PC-3 (cell line): ENCODE results near the gene STX1B. TPM values are rescaled to one million over a fixed set of nuclear protein-coding genes. Genes with fewer than 3 reads are reported as not detected.

Experiments
- ATAC-seq: fragments of 200-7000 bp; cut with Tn5 transposase; 2 replicates; pipeline ENCODE4 v1.9.1; 2020; ENCODE audit warnings: mild to moderate bottlenecking, moderate library complexity
- BruUV-seq: library from RNA; stranded (reverse); fragments of 400-500 nt; replicated peaks from 2 replicates; lab custom pipeline; 2021; lab: Mats Ljungman, UMichigan
- CTCF ChIA-PET: fragments of 300-600 bp; sonication (Branson Sonifier 250); formaldehyde crosslinking; loops from one replicate; lab custom pipeline; 2022; ENCODE audit warnings: antibody characterized with exemption; lab: Charles Lee
- POLR2A ChIA-PET: fragments of 300-600 bp; sonication (Branson Sonifier 250); formaldehyde crosslinking; loops from one replicate; lab custom pipeline; 2022; ENCODE audit warnings: antibody characterized with exemption; ENCODE audit not compliant: unreplicated experiment; lab: Charles Lee
- DNase-seq: peaks from one replicate; pipeline ENCODE4 v3.0.0-alpha.2; 2015
- H2AFZ ChIP-seq: fragments of 300-600 bp; sonication (generic); 2 replicates; pipeline ENCODE4 v1.6.0; 2016; ENCODE audit warnings: antibody characterized with exemption, low read length
- H3F3A ChIP-seq: fragments of 300-600 bp; sonication (generic); one replicate; pipeline ENCODE4 v1.6.0; 2017; ENCODE audit warnings: antibody characterized with exemption, low read length, control low read depth, mild to moderate bottlenecking; ENCODE audit not compliant: unreplicated experiment
- H3K27ac ChIP-seq: fragments of 300-600 bp; sonication (generic); 2 replicates; pipeline ENCODE4 v1.5.1; 2016; ENCODE audit warnings: mild to moderate bottlenecking, low read length
- H3K27me3 ChIP-seq: fragments of 300-600 bp; sonication (generic); 2 replicates; pipeline ENCODE4 v1.6.1; 2016; ENCODE audit warnings: low read length, mixed read lengths
- H3K36me3 ChIP-seq: fragments of 300-600 bp; sonication (generic); 2 replicates; pipeline ENCODE4 v1.6.1; 2016; ENCODE audit warnings: low read depth, mixed run types, low read length, mixed read lengths
- H3K4me1 ChIP-seq: fragments of 300-600 bp; sonication (generic); 2 replicates; pipeline ENCODE4 v1.5.1; 2016; ENCODE audit warnings: low read length; ENCODE audit not compliant: insufficient read depth
- H3K4me2 ChIP-seq: fragments of 300-600 bp; sonication (generic); 2 replicates; pipeline ENCODE4 v1.6.0; 2016; ENCODE audit warnings: low read length
- H3K4me3 ChIP-seq: fragments of 300-600 bp; sonication (generic); 2 replicates; pipeline ENCODE4 v1.5.1; 2016; ENCODE audit warnings: mild to moderate bottlenecking, low read length, mixed read lengths
- H3K79me2 ChIP-seq: fragments of 300-600 bp; sonication (generic); 2 replicates; pipeline ENCODE4 v1.6.1; 2017; ENCODE audit warnings: low read length, mixed read lengths
- H3K9ac ChIP-seq: fragments of 300-600 bp; sonication (generic); 2 replicates; pipeline ENCODE4 v1.6.0; 2016; ENCODE audit warnings: mild to moderate bottlenecking, low read length
- H3K9me2 ChIP-seq: fragments of 300-600 bp; sonication (generic); replicated peaks from 2 replicates; pipeline ENCODE4 v1.6.1; 2016; ENCODE audit warnings: mixed run types, low read length, mixed read lengths
- H3K9me3 ChIP-seq: fragments of 300-600 bp; sonication (generic); 2 replicates; pipeline ENCODE4 v1.6.1; 2016; ENCODE audit warnings: low read length, mixed read lengths
- H4K20me1 ChIP-seq: fragments of 300-600 bp; sonication (generic); 2 replicates; pipeline ENCODE4 v1.6.1; 2016; ENCODE audit warnings: low read length, mixed read lengths
- CTCF ChIP-seq: fragments of 300-600 bp; sonication (generic); conservative IDR thresholded peaks from 2 replicates; pipeline ENCODE4 v1.5.1; 2017; ENCODE audit warnings: antibody characterized with exemption, low read depth, mild to moderate bottlenecking, low read length
- EZH2 ChIP-seq: fragments of 300-600 bp; sonication (generic); IDR thresholded peaks from one replicate; pipeline ENCODE4 v1.6.1; 2017; ENCODE audit warnings: antibody characterized with exemption, mild to moderate bottlenecking, low read length; ENCODE audit not compliant: unreplicated experiment
- EZH2phosphoT487 ChIP-seq: fragments of 300-600 bp; sonication (generic); IDR thresholded peaks from 2 replicates; pipeline ENCODE4 v1.6.1; 2018; ENCODE audit warnings: mild to moderate bottlenecking, antibody characterized with exemption, low read length, borderline replicate concordance
- intact Hi-C: fragments of 100-400 bp; cut with micrococcal nuclease; formaldehyde crosslinking; loops from 2 replicates; pipeline ENCODE4 v1.9.0; 2023
- total RNA-seq: library from RNA; depleted of rRNA; stranded (reverse); fragments of >200 nt; gene quantifications from 2 replicates; pipeline ENCODE4 v1.2.3, GENCODE V29; 2014

STX1B gene
- total RNA-seq, 1 experiment from 2014 or later: 1.5 TPM

- H3K79me2 ChIP-seq: no peaks in the 10 kb centered on the region
- no peak for TF ChIP-seq EZH2phosphoT487
- no peak for TF ChIP-seq EZH2
- no peak for TF ChIP-seq CTCF
- no peaks in the 10 kb centered on the region for H3K36me3 ChIP-seq
- peaks cover 24% of the 10 kb centered on the region for H3K4me1 ChIP-seq
- ChIA-PET CTCF (no interaction called here), POLR2A (interaction anchor here (0.5 kb wide), 1 partner anchor 140 kb away, joined by 4 read pairs; no protein-coding TSS in a partner anchor)
- ATAC-seq: no peak
- no peak overlapping the region for H3K4me3 ChIP-seq
- no peaks in the 10 kb centered on the region for H3K9me3 ChIP-seq
- BruUV-seq: no TSS peak
- no peak overlapping the region for H2AFZ ChIP-seq
- no peak overlapping the region for H3K27ac ChIP-seq
- H3K4me2 ChIP-seq: no peak overlapping the region
- H3K9me2 ChIP-seq: no peaks in the 10 kb centered on the region
- intact Hi-C loops: no loop called here
- H4K20me1 ChIP-seq: no peaks in the 10 kb centered on the region
- H3K27me3 ChIP-seq: no peaks in the 10 kb centered on the region
- H3F3A ChIP-seq: no peaks in the 10 kb centered on the region
- H3K9ac ChIP-seq: no peak overlapping the region
- no peak for DNase-seq
These were observed 8.2 kb downstream of the STX1B start for GRCh38 chr16:31002250-31002700.

GRCh38 chr16:31001507-31002249 is 8.8 kb downstream of the STX1B start:
- Histone ChIP-seq H3K27ac (no peak overlapping the region), H3K9me3 (no peaks in the 10 kb centered on the region), H3K4me2 (no peak overlapping the region), H3K9ac (no peak overlapping the region), H3K36me3 (no peaks in the 10 kb centered on the region), H3K9me2 (no peaks in the 10 kb centered on the region), H3K27me3 (no peaks in the 10 kb centered on the region), H3K4me1 (peaks cover 25% of the 10 kb centered on the region), H4K20me1 (no peaks in the 10 kb centered on the region), H2AFZ (no peak overlapping the region), H3K4me3 (no peak overlapping the region), H3F3A (no peaks in the 10 kb centered on the region), H3K79me2 (no peaks in the 10 kb centered on the region)
- no peak for ATAC-seq
- TF ChIP-seq EZH2 (no peak), EZH2phosphoT487 (no peak), CTCF (no peak)
- no peak for DNase-seq
- POLR2A ChIA-PET: no interaction called here
- intact Hi-C loops: no loop called here
- CTCF ChIA-PET: no interaction called here
- no TSS peak for BruUV-seq

- intact Hi-C loops: no loop called here
- no TSS peak for BruUV-seq
- ChIA-PET POLR2A (no interaction called here), CTCF (no interaction called here)
- no peak overlapping the region for H3K4me2 ChIP-seq
- TF ChIP-seq EZH2 (no peak), CTCF (no peak), EZH2phosphoT487 (no peak)
- peaks cover 31% of the 10 kb centered on the region for H3K4me1 ChIP-seq
- no peaks in the 10 kb centered on the region for H3K36me3 ChIP-seq
- ATAC-seq (no peak), DNase-seq (no peak)
- H3K79me2 ChIP-seq: no peaks in the 10 kb centered on the region
- no peaks in the 10 kb centered on the region for H3F3A ChIP-seq
- H2AFZ ChIP-seq: no peak overlapping the region
- H4K20me1 ChIP-seq: no peaks in the 10 kb centered on the region
- no peak overlapping the region for H3K4me3 ChIP-seq
- no peaks in the 10 kb centered on the region for H3K9me3 ChIP-seq
- no peaks in the 10 kb centered on the region for H3K9me2 ChIP-seq
- H3K9ac ChIP-seq: no peak overlapping the region
- H3K27ac ChIP-seq: no peak overlapping the region
- H3K27me3 ChIP-seq: no peaks in the 10 kb centered on the region
These were observed 9.6 kb downstream of the STX1B start for GRCh38 chr16:31000671-31001382.
